GM04504 (cell line): ENCODE results near the gene RBM17.
"Not testable (repeated sequence)": the region's sequence is repeated elsewhere in the genome, so short reads cannot be mapped to it uniquely, and the experiment has no call there.

Experiments
- DNase-seq: peaks from one replicate; pipeline ENCODE4 v3.0.0-alpha.2; 2012; ENCODE audit warnings: low read depth

The RBM17 gene

GRCh38 chr10:6112893-6113292 is 24.1 kb downstream of the RBM17 start:
- no peak for DNase-seq

GRCh38 chr10:6114299-6114698 is 25.5 kb downstream of the RBM17 start:
- no peak for DNase-seq

GRCh38 chr10:6114805-6115341 is 26.0 kb downstream of the RBM17 start:
- DNase-seq: peak; percentile 80

GRCh38 chr10:6115411-6115810 is 26.6 kb downstream of the RBM17 start:
- no peak for DNase-seq

GRCh38 chr10:6115824-6116350 is 27.1 kb downstream of the RBM17 start:
- no peak for DNase-seq

- DNase-seq: no peak
Observed at GRCh38 chr10:6116806-6117205, 28.0 kb downstream of the RBM17 start.

GRCh38 chr10:6117711-6118110 is 28.9 kb downstream of the RBM17 start:
- DNase-seq: no peak

GRCh38 chr10:6119423-6119822 is 30.6 kb downstream of the RBM17 start:
- DNase-seq: no peak

- DNase-seq: no peak
Observed at GRCh38 chr10:6119962-6120361, 31.1 kb downstream of the RBM17 start.

GRCh38 chr10:6120691-6121090 is 31.9 kb downstream of the RBM17 start:
- DNase-seq: no peak

- no peak for DNase-seq
Observed at GRCh38 chr10:6121146-6121545, 32.3 kb downstream of the RBM17 start.

- DNase-seq: no peak
Observed at GRCh38 chr10:6123532-6123931, 34.7 kb downstream of the RBM17 start.

GRCh38 chr10:6124666-6125065 is 35.8 kb downstream of the RBM17 start:
- DNase-seq: no peak

- DNase-seq: not testable (repeated sequence)
Observed at GRCh38 chr10:6127461-6127860, 38.6 kb downstream of the RBM17 start.

GRCh38 chr10:6128087-6128486 is 39.3 kb downstream of the RBM17 start:
- DNase-seq: no peak

GRCh38 chr10:6128591-6129251 is 39.9 kb downstream of the RBM17 start:
- no peak for DNase-seq

- no peak for DNase-seq
Observed at GRCh38 chr10:6130848-6131470, 42.1 kb downstream of the RBM17 start.

GRCh38 chr10:6133331-6134098 is 44.7 kb downstream of the RBM17 start:
- no peak for DNase-seq

GRCh38 chr10:6134099-6134823 is 45.4 kb downstream of the RBM17 start:
- DNase-seq: no peak

- no peak for DNase-seq
Observed at GRCh38 chr10:6135039-6135438, 46.2 kb downstream of the RBM17 start.

- DNase-seq: no peak
Observed at GRCh38 chr10:6135589-6136168, 46.8 kb downstream of the RBM17 start.
